Measurements from ENCODE around the gene ZDHHC19.
"Not testable (repeated sequence)": the region's sequence is repeated elsewhere in the genome, so short reads cannot be mapped to it uniquely, and the experiment has no call there.

Gene ZDHHC19

DNA sequence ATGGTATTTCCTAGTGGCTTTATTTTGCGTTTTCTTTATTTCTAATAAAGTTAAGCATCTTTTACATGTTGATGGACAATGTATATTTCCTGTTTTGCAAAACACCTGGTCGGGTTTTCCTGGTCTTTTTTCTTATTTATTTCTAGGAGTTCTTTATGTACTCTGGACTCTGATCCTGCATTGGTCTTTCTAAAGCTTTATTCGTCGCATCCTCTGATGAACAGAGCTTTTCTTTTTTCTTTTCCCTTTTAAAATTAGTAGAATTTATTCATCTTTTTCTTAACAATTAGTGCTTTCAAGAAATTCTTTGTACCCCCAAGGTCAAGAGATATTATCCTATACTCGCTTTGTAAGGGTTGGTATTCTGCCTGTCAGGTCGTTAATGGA lies 32.2 kb downstream of the ZDHHC19 start:
- DNase-seq (ENCODE audit: low read depth) = no peak

DNA sequence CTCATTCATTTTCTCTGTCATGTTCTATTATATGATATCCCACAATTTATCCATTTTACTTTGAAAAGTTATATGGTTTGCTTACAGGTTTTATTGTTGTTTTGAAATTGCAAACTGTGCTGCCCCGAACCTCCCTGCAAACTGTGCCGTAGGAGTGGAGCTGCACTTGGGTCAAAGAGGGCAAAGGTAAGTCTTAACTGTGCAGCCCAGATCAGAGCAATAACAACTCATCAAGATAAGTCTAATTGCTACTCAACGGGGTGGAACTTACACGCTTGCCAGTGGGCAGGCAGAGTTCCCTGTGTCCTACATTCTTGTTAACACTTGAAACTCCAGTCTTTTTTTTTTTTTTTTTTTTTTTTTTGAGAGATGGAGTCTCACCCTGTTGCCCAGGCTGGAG lies 33.2 kb downstream of the ZDHHC19 start:
- no peak for DNase-seq (ENCODE audit: low read depth)

DNA sequence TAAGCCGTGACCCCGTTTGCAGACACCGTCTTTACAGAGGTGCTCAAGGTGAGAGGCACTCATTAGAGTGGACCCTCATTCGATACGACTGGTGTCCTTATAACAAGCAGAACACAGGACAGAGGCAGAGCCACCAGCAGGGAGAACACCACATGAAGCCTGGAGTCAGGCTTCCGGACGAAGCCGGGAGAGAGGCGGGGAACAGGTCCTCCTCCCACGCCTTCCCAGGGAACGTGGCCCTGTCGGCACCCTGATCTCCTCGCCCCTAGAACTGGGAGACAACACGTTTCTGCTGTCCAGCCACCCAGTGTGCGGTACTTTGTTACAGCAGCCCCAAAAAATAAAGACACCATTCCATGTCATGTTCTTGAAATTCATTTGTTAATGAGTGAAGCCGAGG lies 33.6 kb downstream of the ZDHHC19 start:
- DNase-seq (ENCODE audit: low read depth) = no peak

DNA sequence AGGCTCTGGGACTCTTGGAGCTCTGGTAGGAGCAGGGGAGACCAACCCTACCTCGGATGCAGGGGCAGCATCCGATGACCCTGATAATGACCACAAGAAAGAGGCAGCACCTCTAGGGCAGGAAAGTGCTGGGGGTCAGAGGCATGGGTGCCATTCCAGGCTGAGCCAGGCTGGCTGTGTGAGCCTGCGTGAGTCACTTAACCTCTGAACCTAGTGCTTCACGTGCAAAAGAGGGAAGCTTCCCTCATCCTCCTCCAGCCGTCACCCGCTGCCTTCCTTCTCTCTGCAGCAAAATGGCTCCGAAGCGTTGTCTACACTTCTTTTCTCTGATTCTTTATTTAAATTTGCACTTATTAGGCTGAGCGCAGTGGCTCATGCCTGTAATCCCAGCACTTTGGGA lies 35.5 kb downstream of the ZDHHC19 start:
- no peak for DNase-seq (ENCODE audit: low read depth)

DNA sequence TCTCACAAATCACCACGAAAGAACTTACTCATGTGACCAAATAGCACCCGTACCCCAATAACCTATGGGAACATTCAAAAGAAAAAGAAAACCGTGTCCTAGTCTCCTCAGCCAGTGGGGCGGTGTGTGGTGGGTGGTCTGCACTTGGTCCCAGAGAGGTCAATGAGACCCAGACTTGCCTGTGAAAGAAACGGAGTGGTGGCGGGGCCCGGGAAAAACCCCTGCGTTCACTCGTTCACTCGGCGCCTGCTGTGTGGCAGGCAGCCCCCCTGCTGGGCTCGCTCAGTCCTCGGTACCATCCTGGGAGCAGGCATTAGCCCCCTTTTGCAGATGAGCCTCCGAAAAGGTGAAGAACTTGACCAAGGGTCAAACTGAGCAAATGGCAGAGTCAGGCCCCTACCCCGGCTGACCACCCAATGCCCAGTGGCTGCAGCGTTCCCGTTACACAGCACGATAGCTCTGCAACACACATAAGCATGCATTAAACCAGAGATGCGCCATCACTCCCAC lies 36.0 kb downstream of the ZDHHC19 start:
- DNase-seq (ENCODE audit: low read depth) = no peak

DNA sequence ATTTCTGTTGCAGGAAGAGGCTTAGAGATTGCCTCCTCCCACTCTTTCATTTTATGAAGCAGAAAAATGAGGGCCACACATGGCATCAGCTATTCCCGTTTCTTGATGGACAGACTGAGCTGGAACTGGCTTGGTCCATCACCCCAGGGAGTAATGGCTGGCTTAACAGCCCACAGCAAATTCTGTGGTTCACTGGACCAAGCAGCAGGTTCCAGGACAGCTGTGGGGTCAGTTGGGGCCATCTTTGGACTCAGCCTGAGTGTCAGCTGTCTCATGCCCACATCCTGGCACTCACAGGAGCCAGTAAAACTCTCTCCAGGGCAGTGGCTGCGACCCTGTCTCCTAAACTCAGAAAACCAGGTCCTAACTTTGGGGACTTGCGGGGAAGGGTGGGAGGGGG lies 36.5 kb downstream of the ZDHHC19 start:
- DNase-seq (ENCODE audit: low read depth) = no peak

DNA sequence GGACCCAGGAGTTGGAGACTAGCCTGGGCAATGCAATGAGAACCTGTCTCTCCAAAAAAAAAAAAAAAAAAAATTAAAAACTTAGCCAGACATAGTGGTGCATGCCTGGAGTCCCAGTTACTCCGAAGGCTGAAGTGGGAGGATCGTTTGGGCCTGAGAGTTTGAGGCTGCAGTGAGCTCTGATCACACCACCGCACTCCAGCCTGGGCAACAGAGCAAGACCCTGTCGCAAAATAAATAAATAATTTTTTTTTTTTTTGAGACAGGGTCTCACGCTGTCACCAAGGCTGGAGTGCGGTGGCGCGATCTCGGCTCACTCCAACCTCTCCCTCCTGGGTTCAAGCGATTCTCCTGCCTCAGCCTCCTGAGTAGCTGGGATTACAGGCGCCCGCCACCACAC lies 40.9 kb downstream of the ZDHHC19 start:
- not testable (repeated sequence) for DNase-seq (ENCODE audit: low read depth)

DNA sequence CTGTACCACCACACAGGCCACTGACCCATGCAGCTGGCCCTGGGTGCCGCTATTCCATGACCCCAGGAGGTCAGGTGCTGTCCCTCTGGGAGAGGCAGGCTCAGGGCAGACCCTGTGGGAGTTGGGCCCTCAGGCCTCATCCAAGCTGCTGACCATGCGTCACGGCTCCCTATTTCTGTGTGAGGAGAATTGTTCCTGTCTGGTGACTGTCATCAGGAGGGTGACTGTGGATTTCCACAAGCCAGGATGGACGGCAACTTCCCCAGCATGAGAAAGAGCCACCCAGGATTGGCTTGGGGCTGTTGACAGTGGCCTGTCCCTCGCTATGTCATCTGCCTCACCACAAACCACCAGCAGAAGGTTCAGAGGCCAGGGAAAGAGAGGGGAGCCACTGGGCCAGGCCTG lies 41.4 kb downstream of the ZDHHC19 start:
- no peak for DNase-seq (ENCODE audit: low read depth)

DNA sequence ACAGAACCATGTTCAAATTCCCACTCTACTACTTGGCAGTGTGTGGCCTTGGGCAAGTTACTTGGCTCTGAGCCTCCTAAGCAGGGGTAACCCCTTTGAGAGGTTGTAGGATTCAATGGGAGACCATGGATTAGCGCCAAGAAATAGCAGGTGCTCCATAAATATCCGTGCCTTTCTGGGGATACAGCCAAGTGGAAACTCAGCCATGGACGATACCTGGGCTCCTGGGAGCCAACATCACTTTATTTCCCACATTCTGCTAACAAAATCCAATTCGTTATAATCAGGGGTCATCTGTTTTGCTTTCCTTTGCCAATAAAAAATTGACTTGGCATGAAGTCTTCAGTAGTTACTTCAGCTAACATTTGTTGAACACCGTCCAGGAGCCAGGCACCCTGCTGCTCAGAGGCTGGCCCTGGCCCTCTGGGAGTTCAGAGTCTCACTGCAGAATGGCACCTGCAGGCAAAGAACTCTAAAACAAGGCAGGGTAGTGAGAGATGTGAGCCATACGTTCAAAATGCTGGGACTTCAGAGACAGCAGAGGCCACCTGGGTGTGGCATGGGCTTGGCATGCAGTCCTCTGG lies 42.3 kb downstream of the ZDHHC19 start:
- DNase-seq (ENCODE audit: low read depth) = no peak

DNA sequence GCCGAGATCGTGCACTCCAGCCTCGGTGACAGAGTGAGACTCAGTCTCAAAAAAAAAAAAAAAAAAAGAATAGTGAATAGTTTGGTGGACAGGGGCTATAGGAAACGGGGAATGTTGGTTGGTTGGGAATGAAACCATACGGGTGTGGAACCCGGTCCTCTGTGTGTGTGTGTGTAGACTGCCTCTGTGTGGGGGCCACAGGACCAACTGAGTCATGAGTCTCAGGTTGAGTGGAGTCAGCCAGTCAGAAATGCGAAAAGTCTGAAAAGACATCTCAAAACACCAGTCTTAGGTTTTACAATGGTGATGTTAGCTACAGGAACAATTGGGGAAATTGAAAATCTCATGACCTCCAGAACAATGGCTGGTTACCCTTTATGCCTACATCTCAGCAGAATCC lies 44.5 kb downstream of the ZDHHC19 start:
- no peak for DNase-seq (ENCODE audit: low read depth)

DNA sequence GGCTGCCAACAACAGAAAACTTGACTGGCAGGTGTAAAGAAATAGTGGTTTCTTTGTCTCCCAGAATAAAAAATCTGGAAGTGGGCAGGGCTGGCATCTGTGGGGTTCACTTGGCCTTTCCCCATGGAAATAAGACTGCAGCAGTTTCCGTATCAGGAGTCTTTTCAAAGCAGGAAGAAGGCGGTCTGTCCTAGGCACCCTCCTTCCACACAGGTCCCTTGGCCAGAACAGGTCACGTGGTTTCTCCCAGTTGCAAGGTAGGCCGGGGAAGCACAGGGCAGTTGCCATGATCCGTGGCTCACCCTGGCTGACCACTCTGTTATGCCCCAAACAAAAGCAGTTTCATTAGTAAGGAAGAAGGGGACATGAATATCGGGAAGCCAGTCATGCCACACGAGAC lies 45.4 kb downstream of the ZDHHC19 start:
- no peak for DNase-seq (ENCODE audit: low read depth)

DNA sequence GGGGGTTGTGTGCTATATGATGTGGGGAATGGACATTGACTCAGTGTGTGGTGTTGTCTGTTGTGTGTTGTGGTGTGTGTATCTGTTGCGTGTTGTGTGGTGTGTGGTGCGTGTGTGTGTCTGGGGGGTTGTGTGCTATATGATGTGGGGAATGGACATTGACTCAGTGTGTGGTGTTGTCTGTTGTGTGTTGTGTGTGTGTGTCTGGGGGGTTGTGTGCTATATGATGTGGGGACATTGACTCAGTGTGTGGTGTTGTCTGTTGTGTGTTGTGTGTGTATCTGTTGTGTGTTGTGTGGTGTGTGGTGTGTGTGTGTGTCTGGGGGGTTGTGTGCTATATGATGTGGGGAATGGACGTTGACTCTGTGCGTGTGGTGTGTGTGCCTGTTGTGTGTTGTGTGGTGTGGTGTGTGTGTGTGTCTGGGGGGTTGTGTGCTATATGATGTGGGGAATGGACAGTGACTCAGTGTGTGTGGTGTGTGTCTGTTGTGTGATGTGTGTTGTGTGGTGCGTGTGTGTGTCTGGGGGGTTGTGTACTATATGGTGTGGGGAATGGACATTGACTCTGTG lies 46.1 kb downstream of the ZDHHC19 start:
- DNase-seq (ENCODE audit: low read depth) = not testable (repeated sequence)

DNA sequence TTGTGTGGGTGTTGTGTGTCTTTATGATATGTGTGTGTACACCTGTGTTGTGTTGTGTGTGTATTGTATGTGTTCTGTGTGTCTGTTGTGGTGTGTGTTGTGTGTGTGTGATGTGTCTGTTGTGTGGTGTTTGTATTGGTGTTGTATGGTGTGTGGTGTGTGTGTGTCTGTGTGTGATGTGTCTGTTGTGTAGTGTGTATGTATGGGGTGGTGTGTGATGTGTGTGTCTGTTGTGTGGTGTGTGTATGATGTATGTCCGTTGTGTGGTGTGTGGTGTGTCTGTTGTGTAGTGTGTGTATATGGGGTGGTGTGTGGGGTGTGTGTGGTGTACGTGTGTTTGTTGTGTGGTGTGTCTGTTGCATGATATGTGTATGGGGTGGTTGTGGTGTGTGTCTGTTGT lies 46.6 kb downstream of the ZDHHC19 start:
- DNase-seq (ENCODE audit: low read depth) = no peak

DNA sequence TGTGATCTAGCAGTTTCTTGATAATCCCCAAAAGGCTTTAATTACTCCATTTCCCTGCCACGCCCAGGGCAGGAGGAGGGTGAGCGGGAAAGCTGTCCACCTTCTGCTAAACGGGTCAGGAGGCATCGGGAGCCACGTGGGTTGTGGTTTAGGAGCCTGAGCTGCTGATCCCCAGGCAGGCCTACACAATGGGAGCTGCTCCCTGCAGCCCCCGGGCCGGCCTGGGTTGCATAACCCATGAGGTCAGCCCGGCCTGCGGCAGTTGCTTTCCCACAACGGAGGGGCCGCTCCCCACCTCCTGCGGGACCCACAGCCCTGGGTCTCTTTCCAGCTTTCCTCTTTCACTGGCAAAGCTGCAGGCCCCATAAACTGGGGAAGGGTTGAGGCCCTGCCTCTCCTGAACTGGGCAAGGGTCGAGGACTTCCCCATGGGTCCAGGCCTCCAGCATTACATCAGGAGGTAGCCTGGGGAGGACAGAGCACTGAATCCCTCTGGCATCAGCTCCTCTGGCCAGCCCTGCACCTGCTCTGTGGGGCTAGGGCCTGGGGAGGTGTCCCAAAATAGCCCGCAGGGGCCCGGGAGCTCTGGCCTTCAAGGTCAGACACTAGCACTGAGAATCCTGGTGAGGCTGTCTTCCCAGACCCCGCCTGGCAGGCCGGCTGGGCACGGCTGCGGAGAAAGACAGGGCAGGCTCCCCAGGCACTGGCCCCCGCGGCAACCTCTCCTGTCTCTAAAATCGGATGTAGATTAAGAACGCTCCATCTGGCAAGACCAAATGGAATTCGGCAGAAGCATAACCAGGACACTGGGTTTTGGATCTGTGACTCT lies 47.3 kb downstream of the ZDHHC19 start:
- DNase-seq (ENCODE audit: low read depth) = no peak

DNA sequence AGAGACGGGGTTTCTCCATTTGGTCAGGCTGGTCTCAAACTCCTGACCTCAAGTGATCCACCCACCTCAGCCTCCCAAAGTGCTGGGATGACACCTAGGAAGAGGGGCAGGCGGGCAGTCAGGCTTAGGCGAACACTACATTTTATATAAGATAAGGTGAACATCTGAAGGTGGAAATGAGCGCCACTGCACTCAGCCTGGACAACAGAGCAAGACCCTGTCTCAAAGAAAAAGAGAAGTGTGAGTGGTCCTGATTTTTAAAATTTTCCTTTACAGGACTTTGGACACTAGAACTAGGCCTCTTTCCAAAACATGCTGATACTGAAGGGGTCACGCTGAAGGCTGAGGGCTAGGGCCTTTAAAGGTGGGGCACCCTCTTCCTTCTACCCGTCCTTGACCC lies 48.0 kb downstream of the ZDHHC19 start:
- DNase-seq (ENCODE audit: low read depth) = no peak

DNA sequence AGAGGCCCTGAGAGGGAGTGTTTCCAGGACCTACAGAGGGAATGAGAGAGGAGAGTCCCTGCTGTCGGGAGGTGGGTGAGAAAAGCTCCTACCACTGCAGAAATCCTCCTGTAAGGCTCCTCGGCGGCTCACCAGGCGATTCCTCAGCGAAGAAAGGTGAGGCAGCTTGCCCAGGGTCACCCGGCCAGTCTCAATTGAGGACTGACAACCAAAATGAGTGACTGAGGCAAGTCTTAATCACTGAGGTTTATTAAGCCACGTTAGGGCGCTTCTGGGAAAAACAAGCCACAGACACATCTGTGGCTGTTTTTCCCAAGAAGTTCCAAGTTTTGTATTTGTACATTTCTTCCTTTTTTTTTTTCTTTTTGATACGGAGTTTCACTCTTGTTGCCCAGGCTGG lies 48.5 kb downstream of the ZDHHC19 start:
- DNase-seq (ENCODE audit: low read depth) = no peak

DNA sequence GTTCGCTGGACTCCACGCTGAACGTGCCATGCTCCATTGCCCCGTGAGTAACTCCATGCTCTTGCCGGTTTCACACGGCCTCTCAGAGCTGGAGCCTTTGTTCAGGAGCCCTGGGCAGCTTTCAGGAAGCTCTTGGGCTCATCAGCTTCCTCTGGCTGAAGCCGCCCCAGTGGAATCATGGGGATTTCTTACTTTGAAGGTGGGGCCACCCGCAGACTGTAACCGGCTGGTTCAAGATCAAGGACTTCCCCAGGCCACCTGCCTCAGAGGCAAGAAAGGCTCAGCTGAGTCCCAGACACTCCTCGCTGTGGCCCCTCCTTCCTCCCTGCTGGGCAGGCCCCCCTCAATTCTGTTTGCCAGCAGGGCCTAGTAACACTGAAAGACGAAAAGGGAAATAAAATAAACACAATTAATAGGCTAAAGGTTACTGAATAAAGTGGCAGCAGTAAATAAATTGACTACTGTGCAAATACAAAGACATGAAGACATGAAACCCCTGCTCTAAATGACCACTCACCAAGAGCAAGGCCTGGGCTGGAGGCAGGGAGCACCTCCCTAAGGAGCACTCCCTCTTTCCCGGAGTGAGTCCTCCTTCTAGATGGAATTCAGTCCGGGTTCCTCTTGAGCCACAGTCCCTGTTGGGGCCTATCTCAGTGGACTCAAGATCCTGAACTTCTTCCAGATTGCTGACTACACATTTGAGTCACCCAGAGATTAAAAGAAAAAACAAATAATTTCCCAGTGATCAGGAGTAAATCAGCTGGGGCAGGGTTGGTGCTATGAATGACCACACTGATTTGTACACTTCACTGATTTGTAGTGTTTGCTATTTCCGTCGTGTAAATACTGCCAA lies 51.0 kb downstream of the ZDHHC19 start:
- DNase-seq (ENCODE audit: low read depth) = no peak

DNA sequence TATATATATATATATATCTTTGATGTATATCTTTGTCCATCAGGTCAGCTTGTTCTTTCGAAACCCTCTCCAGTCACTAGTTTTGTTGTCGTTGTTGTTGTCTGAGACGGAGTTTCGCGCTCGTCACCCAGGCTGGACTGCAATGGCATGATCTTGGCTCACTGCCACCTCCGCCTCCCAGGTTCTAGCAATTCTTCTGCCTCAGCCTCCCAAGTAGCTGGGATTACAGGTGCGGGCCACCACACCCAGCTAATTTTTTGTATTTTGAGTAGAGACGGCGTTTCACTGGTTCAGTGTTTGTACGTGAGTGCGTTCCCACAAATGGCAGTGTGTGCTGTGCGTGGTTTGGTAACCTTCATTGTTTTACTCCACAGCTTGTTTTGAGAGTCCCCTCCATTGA lies 51.7 kb downstream of the ZDHHC19 start:
- DNase-seq (ENCODE audit: low read depth) = no peak

DNA sequence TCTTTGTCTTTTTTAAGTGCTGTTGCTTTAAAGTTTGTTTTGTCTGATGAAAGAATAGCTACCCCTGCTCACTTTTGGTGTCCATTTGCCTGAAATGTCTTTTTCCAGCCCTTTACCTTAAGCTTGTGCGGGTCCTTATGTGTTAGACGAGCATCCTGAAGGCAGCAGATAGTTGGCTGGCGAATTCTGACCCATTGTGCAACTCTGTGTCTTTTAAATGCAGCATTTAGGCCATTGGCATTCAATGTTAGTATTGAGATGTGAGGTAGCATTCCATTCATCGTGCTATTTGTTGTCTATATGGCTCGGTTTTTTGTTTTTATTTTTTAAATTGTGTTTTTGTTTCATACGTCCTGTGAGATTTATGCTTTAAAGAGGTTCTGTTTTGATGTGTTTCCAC lies 55.0 kb downstream of the ZDHHC19 start:
- no peak for DNase-seq (ENCODE audit: low read depth)

DNA sequence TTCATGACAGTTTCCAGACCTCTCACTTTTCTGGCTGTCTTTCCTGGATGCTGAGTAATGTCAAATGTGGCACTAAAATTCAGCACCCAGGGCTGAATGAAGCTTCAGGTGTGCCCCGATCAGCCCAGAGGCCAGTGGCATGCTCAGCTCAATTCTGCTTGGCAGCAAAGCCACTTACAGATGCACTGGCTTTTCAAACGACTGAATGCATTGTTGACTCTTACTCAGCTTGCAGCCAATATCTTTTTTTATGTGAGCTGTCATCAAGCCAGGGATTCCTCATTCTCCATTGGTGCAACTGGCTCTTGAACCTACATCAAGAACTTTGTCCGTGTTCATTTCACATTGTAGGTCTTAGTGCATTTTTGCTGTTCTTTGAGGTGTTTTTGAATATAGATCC lies 60.7 kb downstream of the ZDHHC19 start:
- no peak for DNase-seq (ENCODE audit: low read depth)

DNA sequence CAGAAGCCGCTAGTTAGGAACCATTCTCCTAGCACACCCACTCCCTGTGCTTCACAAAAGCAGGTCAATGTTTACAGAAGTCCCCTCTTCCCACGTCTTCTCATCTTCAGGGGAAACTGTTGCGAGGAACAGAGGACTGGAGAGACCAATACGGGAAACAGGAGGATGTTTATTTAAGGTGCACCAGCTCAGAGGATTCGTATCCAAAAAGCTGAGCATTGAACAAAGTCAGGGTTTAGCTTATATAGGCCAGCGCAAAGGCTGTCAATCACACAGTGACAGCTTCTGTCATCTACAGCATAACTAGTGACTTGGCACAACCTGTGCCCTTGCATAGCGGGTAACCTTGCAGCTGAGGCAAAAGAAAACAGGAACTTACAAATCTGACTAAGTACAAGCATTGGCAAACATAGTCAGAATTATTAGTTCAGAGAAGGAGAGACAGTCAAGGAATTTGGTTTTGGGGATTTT lies 61.3 kb downstream of the ZDHHC19 start:
- DNase-seq (ENCODE audit: low read depth) = no peak

DNA sequence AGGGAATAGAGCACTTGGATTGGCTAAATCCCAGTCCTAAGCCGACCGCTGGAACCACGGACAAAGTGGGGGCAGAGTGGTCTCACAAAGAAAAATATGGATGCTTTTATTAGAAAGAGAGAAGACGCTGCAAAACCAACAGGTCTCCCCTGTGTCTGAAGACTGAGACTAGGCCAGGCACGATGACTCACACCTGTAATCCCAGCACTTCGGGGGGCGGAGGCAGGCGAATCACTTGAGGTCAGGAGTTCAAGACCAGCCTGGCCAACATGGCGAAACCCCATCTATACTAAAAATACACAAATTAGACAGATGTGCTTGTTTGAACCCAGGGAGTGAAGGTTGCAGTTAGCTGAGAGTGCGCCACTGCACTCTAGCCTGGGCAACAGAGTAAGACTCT lies 61.8 kb downstream of the ZDHHC19 start:
- no peak for DNase-seq (ENCODE audit: low read depth)
